Measurements from ENCODE around the gene CRMP1. TPM values are rescaled to one million over a fixed set of nuclear protein-coding genes. Genes with fewer than 3 reads are reported as not detected.

The CRMP1 gene
- total RNA-seq, 1 experiment from 2014 or later: 134 TPM

DNA sequence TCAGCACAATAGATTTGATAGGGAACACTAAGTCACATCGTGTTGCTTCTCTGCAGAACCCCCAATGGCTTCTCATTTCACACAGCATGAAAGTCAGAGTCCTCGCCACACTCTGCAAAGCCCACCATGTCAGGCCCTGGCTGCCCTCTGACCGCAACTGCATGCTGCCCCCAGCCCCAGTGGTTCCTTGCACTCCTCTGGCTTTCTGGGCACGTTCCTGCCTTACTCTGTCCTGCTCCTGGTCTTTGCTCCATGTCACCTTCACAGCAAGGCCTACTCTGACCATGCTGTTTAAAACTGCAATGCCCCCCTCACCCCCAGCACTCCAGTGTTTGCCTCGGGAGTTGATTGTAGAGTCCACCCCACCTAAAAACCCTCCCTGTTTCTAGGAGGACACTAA lies 103.7 kb downstream of the CRMP1 start (continued):
- TF ChIP-seq, protein P1, sequence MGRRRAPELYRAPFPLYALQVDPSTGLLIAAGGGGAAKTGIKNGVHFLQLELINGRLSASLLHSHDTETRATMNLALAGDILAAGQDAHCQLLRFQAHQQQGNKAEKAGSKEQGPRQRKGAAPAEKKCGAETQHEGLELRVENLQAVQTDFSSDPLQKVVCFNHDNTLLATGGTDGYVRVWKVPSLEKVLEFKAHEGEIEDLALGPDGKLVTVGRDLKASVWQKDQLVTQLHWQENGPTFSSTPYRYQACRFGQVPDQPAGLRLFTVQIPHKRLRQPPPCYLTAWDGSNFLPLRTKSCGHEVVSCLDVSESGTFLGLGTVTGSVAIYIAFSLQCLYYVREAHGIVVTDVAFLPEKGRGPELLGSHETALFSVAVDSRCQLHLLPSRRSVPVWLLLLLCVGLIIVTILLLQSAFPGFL (CRISPR knock-in tag; IDR thresholded peaks at IDR 0.05; ENCODE audit: borderline replicate concordance): no peak
- no peak for TF ChIP-seq FOXP1 (CRISPR knock-in tag; IDR thresholded peaks at IDR 0.05; ENCODE audit: borderline replicate concordance)
- no peak for TF ChIP-seq GTF2I (CRISPR knock-in tag; conservative IDR thresholded peaks at IDR 0.05)
- no peak for TF ChIP-seq SP1 (CRISPR knock-in tag; conservative IDR thresholded peaks at IDR 0.05)
- TF ChIP-seq, protein P2, sequence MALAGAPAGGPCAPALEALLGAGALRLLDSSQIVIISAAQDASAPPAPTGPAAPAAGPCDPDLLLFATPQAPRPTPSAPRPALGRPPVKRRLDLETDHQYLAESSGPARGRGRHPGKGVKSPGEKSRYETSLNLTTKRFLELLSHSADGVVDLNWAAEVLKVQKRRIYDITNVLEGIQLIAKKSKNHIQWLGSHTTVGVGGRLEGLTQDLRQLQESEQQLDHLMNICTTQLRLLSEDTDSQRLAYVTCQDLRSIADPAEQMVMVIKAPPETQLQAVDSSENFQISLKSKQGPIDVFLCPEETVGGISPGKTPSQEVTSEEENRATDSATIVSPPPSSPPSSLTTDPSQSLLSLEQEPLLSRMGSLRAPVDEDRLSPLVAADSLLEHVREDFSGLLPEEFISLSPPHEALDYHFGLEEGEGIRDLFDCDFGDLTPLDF (CRISPR knock-in tag; IDR thresholded peaks at IDR 0.05): no peak
- no peak for TF ChIP-seq TCF7 (CRISPR knock-in tag; IDR thresholded peaks at IDR 0.05; ENCODE audit: low read depth)
- TF ChIP-seq SOX15 (CRISPR knock-in tag; IDR thresholded peaks at IDR 0.05): no peak
- TF ChIP-seq CTCF (IDR thresholded peaks at IDR 0.05): no peak

DNA sequence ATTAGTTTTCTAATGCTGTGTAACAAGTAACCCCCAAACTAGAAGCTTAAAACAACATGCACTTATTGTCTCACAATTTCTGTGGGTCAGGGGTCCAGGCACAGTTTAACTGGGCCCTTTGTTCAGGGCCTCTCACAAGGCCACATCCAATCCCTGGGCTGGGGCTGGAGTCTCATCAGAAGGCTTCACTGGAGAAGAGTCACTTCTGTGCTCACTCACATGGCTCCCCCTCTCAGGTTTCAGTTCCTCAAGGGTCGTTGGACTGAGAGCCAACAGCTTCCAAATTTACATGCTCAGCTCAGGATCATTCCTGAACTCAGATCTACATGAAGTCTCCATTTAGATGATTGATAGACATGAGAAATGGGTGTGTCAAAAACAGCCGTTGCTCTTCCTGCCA lies 104.7 kb downstream of the CRMP1 start:
- CTCF ChIA-PET: no interaction called here
- Mint-ChIP-seq H3K4me3 (no peak overlapping the region), H3K27ac (no peak overlapping the region), H3K4me1 (peaks cover 5% of the 10 kb centered on the region), H3K9me3 (no peaks in the 10 kb centered on the region), H3K27me3 (ENCODE audit: low read depth) (no peaks in the 10 kb centered on the region), H3K36me3 (peaks cover 32% of the 10 kb centered on the region)
- no peak for DNase-seq (ENCODE audit: low spot score)
- no peak for ATAC-seq
- TF ChIP-seq NFATC4 (CRISPR knock-in tag; IDR thresholded peaks at IDR 0.05) (no peak), E2F4 (CRISPR knock-in tag; IDR thresholded peaks at IDR 0.05; ENCODE audit: borderline replicate concordance, low read depth) (no peak), EMX1 (CRISPR knock-in tag; IDR thresholded peaks at IDR 0.05) (no peak), SMAD4 (CRISPR knock-in tag; IDR thresholded peaks at IDR 0.05) (no peak), CTCF (IDR thresholded peaks at IDR 0.05) (no peak), ESRRA (CRISPR knock-in tag; IDR thresholded peaks at IDR 0.05; ENCODE audit: borderline replicate concordance) (no peak), SMAD3 (CRISPR knock-in tag; IDR thresholded peaks at IDR 0.05; ENCODE audit: borderline replicate concordance) (no peak), ZNF138 (CRISPR knock-in tag; conservative IDR thresholded peaks at IDR 0.05) (no peak), RELA (CRISPR knock-in tag; IDR thresholded peaks at IDR 0.05; ENCODE audit: borderline replicate concordance) (no peak), AFF4 (CRISPR knock-in tag; IDR thresholded peaks at IDR 0.05; ENCODE audit: borderline replicate concordance) (no peak), MAX (CRISPR knock-in tag; IDR thresholded peaks at IDR 0.05) (no peak), NR1H2 (CRISPR knock-in tag; IDR thresholded peaks at IDR 0.05) (no peak), SP1 (CRISPR knock-in tag; conservative IDR thresholded peaks at IDR 0.05) (no peak), ELF4 (CRISPR knock-in tag; IDR thresholded peaks at IDR 0.05; ENCODE audit: low read depth) (no peak), JAZF1 (CRISPR knock-in tag; IDR thresholded peaks at IDR 0.05) (no peak), TCF7 (CRISPR knock-in tag; IDR thresholded peaks at IDR 0.05; ENCODE audit: low read depth) (no peak)
- POLR2A ChIA-PET: no interaction called here

All from WTC11 (cell line).